ENCODE measurements around the gene PACRG.

Gene PACRG

DNA sequence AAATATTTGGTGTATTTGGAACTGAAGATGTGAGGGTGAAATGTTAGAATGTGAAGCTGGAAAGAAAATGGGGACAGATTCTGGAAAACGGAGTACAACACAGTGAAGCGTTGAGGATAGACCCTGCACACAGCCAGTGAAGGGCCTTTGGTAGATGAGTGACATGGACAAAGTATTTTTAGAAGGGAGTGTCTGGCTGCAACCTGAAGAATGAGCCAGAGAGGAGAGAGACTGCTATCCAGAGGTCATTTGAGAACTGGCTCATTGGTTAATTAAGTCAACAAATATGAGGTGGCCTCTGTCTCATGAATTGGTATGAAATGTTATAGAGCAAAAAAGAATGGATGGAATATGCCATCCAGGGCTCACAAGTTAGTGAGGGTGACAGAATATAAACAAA is 310.5 kb downstream of the PACRG start:
- no peak for TF ChIP-seq Cebpa-rat (IDR thresholded peaks at IDR 0.05)
- Histone ChIP-seq H3K4me1 (no peaks in the 10 kb centered on the region), H3K9me3 (peaks cover 14% of the 10 kb centered on the region), H3K27me3 (no peaks in the 10 kb centered on the region), H3K36me3 (no peaks in the 10 kb centered on the region), H3K9ac (no peak overlapping the region), H3K4me2 (no peak overlapping the region), H3K27ac (no peak overlapping the region), H4K20me1 (no peaks in the 10 kb centered on the region), H3K4me3 (no peak overlapping the region)

DNA sequence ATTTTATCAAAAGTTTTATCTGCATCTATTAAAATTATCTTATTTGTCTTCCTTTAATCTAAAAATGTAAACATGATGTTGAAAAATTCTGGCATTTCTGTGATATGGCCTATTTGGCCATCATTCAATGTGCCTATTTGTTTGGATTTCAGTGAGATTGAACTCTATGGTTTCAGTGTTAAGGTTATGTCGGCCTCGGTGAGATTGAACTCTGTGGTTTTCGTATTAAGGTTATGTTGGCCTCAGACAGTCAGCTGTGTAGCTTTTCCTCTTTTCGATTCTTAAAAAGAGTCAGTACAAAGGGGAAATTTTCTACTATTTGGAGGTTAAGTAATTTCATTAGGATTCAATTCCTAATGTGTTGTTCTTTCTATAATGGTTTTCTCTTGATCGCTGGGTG is 320.6 kb downstream of the PACRG start:
- Histone ChIP-seq H3K9ac (no peak overlapping the region), H3K36me3 (no peaks in the 10 kb centered on the region), H3K4me2 (no peak overlapping the region), H3K4me1 (no peaks in the 10 kb centered on the region), H3K9me3 (no peaks in the 10 kb centered on the region), H3K27ac (no peak overlapping the region), H4K20me1 (no peaks in the 10 kb centered on the region), H3K27me3 (no peaks in the 10 kb centered on the region), H3K4me3 (no peak overlapping the region)
- TF ChIP-seq Cebpa-rat (IDR thresholded peaks at IDR 0.05) = no peak

DNA sequence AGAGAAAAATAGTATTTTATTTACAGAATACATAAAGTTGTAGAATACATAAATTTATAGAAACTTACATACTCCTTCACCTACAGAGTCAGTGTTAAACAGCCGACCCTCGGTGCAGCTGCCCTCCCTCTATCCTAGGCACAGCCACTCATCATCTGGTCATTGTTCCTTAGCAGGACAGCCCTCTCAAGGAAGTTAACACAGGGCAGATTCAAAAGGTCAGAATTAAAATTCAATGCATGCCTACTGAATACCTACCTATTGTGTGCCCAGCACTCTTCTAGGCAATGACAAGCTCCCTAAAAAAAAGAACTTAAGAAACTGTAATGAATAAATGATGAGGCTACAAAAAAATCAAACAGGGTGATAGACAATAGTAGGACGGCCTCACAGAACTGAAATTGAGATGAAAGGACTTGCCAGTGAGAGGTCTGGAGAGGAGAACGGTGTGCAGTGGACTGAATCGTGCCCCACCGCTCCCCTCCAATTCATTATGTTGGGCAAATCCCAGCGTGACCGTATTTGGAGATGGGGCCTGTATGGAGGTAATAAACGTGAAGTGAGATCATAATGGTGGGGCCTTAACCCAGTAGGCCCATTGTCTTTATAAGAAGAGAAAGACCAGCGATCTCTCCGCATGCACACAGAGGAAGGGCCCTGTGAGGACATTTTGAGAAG is 326.0 kb downstream of the PACRG start:
- TF ChIP-seq Cebpa-rat (IDR thresholded peaks at IDR 0.05) = no peak
- no peak overlapping the region for H3K9ac ChIP-seq
- no peak overlapping the region for H3K4me3 ChIP-seq
- H3K4me1 ChIP-seq = no peaks in the 10 kb centered on the region
- no peak overlapping the region for H3K27ac ChIP-seq
- peaks cover 6% of the 10 kb centered on the region; the same call in 1 of the 2 replicates for H3K9me3 ChIP-seq
- H3K27me3 ChIP-seq = no peaks in the 10 kb centered on the region
- H4K20me1 ChIP-seq = no peaks in the 10 kb centered on the region
- no peaks in the 10 kb centered on the region for H3K36me3 ChIP-seq
- no peak overlapping the region for H3K4me2 ChIP-seq

DNA sequence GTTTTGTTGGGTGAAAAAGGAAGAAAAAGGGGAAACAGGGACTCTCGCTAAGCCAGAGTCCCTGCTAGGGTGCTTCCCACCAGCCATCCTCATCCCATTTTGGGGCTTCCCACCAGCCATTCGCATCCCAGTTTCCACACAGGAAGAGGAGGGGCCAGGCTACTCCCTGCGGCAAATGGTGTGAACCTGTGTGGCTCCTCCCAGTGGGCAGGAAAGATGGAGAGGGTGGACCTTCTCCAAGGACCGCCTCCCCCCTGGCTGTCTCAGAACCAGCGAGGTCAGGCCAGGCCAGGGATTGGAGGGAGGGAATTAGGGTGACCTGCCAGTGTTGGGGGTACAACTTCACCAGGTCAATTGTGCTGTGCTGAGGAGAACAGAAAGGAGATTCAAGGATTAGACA is 326.9 kb downstream of the PACRG start:
- Histone ChIP-seq H3K4me2 (no peak overlapping the region), H3K36me3 (no peaks in the 10 kb centered on the region), H3K27ac (no peak overlapping the region), H3K9me3 (peaks cover 9% of the 10 kb centered on the region; the same call in 1 of the 2 replicates), H3K9ac (no peak overlapping the region), H3K27me3 (no peaks in the 10 kb centered on the region), H3K4me1 (no peaks in the 10 kb centered on the region), H4K20me1 (no peaks in the 10 kb centered on the region), H3K4me3 (no peak overlapping the region)
- no peak for TF ChIP-seq Cebpa-rat (IDR thresholded peaks at IDR 0.05)

DNA sequence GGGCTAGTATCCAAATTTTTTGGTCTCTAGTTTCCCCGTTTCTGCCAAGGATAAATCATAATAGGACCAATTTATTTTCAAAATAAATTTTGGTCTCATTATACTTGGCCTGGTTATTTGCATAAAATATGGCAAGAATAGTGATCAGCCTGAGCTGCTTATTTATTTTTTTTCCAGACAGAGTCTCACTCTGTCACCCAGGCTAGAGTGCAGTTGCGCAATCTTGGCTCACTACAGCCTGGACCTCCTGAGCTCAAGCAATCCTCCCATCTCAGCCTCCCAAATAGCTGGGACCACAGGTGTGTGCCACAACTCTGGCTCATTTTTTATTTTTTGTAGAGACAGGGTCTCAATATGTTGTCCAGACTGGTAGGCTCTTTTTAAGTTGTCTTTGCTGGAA is 329.5 kb downstream of the PACRG start:
- no peak overlapping the region for H3K9ac ChIP-seq
- H3K27ac ChIP-seq = no peak overlapping the region
- no peaks in the 10 kb centered on the region for H4K20me1 ChIP-seq
- peak; percentile 92 for TF ChIP-seq Cebpa-rat (IDR thresholded peaks at IDR 0.05)
- H3K27me3 ChIP-seq = no peaks in the 10 kb centered on the region
- H3K4me2 ChIP-seq = no peak overlapping the region
- H3K9me3 ChIP-seq = peaks cover 10% of the 10 kb centered on the region; the same call in 1 of the 2 replicates
- no peaks in the 10 kb centered on the region for H3K4me1 ChIP-seq
- H3K36me3 ChIP-seq = no peaks in the 10 kb centered on the region
- no peak overlapping the region for H3K4me3 ChIP-seq

- Histone ChIP-seq H3K36me3 (no peaks in the 10 kb centered on the region), H3K4me1 (no peaks in the 10 kb centered on the region), H4K20me1 (no peaks in the 10 kb centered on the region), H3K9ac (no peak overlapping the region), H3K9me3 (peaks cover 3% of the 10 kb centered on the region; the same call in 1 of the 2 replicates), H3K27me3 (no peaks in the 10 kb centered on the region), H3K4me3 (no peak overlapping the region), H3K27ac (no peak overlapping the region), H3K4me2 (no peak overlapping the region)
- TF ChIP-seq Cebpa-rat (IDR thresholded peaks at IDR 0.05) = no peak
Measured at GRCh38 chr6:163062790-163063189, 335.0 kb downstream of the PACRG start.

DNA sequence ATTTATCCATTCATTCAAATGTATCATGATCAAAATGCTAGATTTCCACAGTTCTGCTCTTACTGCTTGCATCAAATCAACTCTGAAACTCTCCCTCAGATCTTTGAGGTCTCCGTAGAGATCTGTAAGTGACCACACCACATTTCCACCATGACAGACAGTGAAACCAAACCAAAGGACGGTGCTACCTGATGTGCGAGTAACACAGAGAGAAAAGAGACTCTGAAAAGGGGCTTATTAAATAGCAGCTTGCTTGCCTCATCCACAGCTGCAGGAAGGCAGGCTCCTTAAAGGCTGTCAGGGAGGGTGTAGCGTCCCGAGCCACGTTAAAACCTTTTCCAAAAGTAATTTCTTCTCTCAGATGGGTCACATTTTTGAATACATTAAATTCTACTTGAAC is 335.8 kb downstream of the PACRG start:
- no peak overlapping the region for H3K27ac ChIP-seq
- no peaks in the 10 kb centered on the region for H3K4me1 ChIP-seq
- peaks cover 3% of the 10 kb centered on the region; the same call in 1 of the 2 replicates for H3K9me3 ChIP-seq
- no peaks in the 10 kb centered on the region for H3K36me3 ChIP-seq
- no peak overlapping the region for H3K4me2 ChIP-seq
- H3K27me3 ChIP-seq = no peaks in the 10 kb centered on the region
- TF ChIP-seq Cebpa-rat (IDR thresholded peaks at IDR 0.05) = no peak
- H3K4me3 ChIP-seq = no peak overlapping the region
- H4K20me1 ChIP-seq = no peaks in the 10 kb centered on the region
- H3K9ac ChIP-seq = no peak overlapping the region

GRCh38 chr6:163064397-163064796 is 336.6 kb downstream of the PACRG start:
- TF ChIP-seq Cebpa-rat (IDR thresholded peaks at IDR 0.05) = no peak
- no peak overlapping the region for H3K27ac ChIP-seq
- peaks cover 3% of the 10 kb centered on the region; the same call in 1 of the 2 replicates for H3K9me3 ChIP-seq
- no peaks in the 10 kb centered on the region for H4K20me1 ChIP-seq
- no peak overlapping the region for H3K4me2 ChIP-seq
- H3K27me3 ChIP-seq = no peaks in the 10 kb centered on the region
- H3K4me3 ChIP-seq = no peak overlapping the region
- no peaks in the 10 kb centered on the region for H3K4me1 ChIP-seq
- H3K36me3 ChIP-seq = no peaks in the 10 kb centered on the region
- H3K9ac ChIP-seq = no peak overlapping the region

DNA sequence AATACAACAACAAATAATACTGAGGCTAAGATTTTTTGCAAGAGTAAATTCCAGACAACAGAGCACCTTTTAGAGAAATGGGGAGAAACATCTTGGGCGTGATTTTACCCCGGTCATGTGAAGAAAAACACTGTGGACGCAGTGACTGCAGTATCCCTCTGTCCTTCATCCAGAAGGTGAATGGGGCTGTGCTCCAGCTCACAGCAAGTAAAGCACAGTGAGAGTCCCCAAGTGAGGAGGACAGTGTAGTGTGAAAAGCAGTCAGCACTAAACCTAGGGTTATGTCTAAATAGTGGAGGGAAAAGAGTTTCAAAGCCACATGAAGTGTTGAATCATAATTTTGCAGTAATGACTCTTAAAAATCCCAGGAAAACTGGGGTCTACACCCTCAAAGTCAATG is 338.4 kb downstream of the PACRG start:
- H4K20me1 ChIP-seq = no peaks in the 10 kb centered on the region

GRCh38 chr6:163077134-163077533 is 349.4 kb downstream of the PACRG start:
- Histone ChIP-seq H3K36me3 (no peaks in the 10 kb centered on the region), H3K4me3 (no peak overlapping the region), H3K27ac (no peak overlapping the region), H3K9ac (no peak overlapping the region), H3K4me1 (no peaks in the 10 kb centered on the region), H3K9me3 (no peaks in the 10 kb centered on the region), H4K20me1 (no peaks in the 10 kb centered on the region), H3K27me3 (no peaks in the 10 kb centered on the region), H3K4me2 (no peak overlapping the region)
- no peak for TF ChIP-seq Cebpa-rat (IDR thresholded peaks at IDR 0.05)

More for the DNA sequence above, 338.4 kb downstream of the PACRG start:
- H3K4me1 ChIP-seq = no peaks in the 10 kb centered on the region
- no peak for TF ChIP-seq Cebpa-rat (IDR thresholded peaks at IDR 0.05)
- no peaks in the 10 kb centered on the region for H3K27me3 ChIP-seq
- no peak overlapping the region for H3K4me2 ChIP-seq
- H3K4me3 ChIP-seq = no peak overlapping the region
- no peaks in the 10 kb centered on the region for H3K36me3 ChIP-seq
- no peaks in the 10 kb centered on the region for H3K9me3 ChIP-seq
- no peak overlapping the region for H3K9ac ChIP-seq
- no peak overlapping the region for H3K27ac ChIP-seq

DNA sequence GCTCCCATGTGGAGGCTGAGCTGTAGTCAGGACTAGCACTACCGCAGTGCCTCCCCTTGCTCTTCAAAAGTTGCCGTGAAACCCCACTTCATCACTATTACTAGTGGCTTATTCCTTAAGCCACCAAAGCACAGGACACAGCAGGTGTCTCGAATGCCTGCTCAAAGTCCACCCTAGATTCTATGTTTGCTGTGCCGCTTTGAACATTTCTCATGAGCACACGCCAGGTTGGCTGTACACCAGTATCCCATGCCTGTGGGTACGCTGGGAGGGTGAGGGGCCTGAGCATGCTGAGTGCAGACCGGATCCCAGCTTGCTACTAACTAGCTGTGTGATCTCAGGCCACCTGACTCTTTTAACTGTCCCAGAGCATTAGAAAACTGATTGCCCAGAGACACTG is 350.9 kb downstream of the PACRG start:
- Histone ChIP-seq H3K9me3 (no peaks in the 10 kb centered on the region), H3K27ac (no peak overlapping the region), H3K36me3 (no peaks in the 10 kb centered on the region), H3K4me3 (no peak overlapping the region), H3K4me1 (no peaks in the 10 kb centered on the region), H4K20me1 (no peaks in the 10 kb centered on the region), H3K9ac (no peak overlapping the region), H3K4me2 (no peak overlapping the region), H3K27me3 (no peaks in the 10 kb centered on the region)
- TF ChIP-seq Cebpa-rat (IDR thresholded peaks at IDR 0.05) = no peak

Measured in BLaER1 (cell line).